ENCODE measurements around the gene ABO.

ABO gene

DNA sequence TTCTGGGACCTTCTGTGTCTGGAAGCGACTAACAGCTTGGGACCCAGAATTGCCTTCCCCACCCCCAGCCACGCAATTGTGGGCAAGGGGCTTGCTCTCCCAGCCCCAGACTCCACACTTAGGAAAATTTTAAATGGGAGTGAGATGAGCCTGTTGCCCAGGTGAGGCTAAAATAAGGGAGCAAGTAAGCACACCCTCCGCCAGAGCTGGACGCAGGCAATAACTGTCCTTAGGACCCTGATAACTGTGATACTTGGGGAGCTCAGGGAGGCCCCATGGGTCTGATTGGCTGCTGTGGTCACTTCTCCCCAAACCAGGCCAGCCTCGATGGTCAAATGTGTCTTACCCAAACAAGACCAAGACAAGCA, 13.3 kb downstream of the ABO start:
- TF ChIP-seq CTCF (IDR thresholded peaks at IDR 0.05; ENCODE audit: low read depth, low read length, missing control alignments): no peak
- DNase-seq (ENCODE audit: low read depth): no peak
- in situ Hi-C loops (cut with HindIII; ENCODE audit: low sequenced_read_pairs): no loop called here
- H3K4me3 ChIP-seq (ENCODE audit: low read depth, low read length): no peak overlapping the region

DNA sequence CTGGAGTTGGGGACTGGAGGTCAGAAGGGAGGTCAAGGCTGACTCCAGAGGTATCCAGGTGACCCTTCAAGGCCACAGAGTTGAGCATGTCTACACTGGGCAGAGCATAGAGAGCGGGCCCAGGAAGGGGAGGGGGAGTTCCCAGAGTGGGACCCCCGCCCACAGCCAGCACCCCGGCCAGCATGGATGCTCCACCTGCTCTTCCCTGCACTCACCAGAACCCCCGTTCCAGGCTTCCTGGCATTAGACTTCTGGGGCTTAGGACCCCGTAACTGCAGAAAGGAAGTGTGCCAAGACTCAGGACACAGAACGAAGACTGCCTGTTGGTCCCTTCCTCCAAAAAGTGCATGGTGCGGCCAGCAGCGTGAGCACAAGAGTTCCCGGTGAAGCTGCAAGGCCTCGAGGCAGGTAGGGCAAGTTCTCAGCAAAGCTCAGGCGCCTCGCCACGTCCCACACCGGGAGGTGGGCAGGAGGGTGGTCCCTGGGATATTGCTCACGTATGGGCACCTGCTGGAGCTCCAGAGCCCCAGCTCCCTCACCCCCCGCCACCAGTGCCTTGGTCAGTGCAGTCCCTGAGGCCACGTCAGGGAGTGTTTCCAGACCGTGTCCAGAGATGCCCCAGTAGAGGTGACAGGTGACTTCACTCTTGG, 13.8 kb downstream of the ABO start:
- no peak overlapping the region for H3K4me3 ChIP-seq (ENCODE audit: low read depth, low read length)
- no peak for DNase-seq (ENCODE audit: low read depth)
- in situ Hi-C loops (cut with HindIII; ENCODE audit: low sequenced_read_pairs): no loop called here
- TF ChIP-seq CTCF (IDR thresholded peaks at IDR 0.05; ENCODE audit: low read depth, low read length, missing control alignments): no peak

DNA sequence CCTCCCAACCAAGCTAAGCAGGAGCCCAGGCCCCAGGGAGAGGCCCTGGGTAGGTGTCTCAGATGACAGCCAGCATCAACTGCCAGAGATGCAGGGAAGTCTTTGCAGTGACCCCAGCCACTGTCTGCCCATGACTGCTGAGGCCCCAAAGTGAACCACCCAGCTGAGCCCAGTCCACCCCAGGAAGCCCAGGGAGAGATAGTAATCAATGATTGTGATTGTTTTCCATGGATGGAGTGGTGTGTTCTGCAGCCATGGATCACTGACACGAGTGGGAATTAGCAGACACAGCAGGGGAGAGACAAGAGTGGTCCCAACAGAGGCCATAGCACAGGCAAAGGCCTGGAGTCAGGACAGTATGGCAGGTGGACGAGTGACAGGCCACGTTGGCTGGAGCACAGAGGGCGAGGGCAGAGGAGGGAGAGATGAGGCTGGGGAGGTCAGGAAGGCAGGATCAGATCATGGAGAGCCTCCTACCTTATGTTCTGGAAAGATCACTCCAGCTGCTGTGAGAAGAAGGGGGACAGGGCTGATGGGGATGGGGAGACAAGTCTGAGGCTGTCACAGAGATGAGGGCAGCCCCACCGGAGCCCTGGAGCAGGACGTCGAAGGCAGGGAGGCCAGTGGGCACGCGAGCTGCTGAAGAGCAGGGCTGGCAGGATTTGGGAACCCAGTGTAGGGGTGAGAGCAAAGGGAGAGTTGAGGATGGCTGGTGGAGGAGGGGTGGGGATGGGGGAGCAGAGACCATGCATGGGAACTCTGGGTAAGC, 14.5 kb downstream of the ABO start:
- DNase-seq (ENCODE audit: low read depth): no peak
- no peak overlapping the region for H3K4me3 ChIP-seq (ENCODE audit: low read depth, low read length)
- in situ Hi-C loops (cut with HindIII; ENCODE audit: low sequenced_read_pairs): no loop called here
- no peak for TF ChIP-seq CTCF (IDR thresholded peaks at IDR 0.05; ENCODE audit: low read depth, low read length, missing control alignments)

DNA sequence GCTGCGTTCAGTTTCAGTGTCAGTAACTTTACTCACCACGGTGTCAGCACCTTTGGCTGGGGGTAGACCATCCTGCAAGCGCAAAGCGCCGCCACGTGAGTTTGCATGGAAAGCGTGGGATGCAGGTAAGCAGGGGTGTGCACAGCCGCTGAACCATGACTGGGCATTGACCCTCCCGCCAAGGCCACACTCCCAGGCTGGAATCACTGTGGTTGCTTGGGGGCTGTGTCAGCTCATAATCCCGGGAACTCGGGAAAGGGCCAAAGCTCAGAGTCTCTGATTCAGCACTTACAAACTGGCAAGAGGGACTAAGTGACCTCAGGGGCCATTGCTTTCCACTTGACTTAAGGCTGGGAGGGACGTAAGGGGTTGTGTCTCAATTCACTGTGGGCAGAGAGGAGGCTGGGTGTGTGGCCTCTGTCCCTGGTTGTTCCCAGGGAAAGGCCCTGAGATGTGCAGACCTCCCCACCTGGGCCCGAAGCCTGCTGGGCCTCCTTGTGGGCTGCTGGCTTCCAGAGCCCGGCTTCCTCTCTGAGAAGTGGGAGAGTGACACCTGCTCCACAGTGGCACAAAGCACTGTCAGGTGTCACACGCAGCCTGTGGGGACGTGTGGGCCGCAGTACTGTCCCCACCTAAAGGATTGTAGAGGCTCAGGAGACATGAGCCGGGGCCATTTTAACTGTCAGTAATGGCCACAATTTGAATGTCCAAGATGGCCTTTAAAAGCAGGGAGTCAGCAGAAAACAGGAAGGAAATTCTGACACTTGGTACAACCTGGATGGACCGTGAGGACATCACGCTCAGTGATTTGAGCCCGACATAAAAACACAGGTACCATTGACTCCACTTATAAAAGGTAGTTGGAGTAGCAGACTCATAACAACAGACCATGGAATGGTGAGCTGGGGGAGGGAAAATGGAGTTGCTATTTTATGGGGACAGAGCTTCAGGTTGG, 16.7 kb downstream of the ABO start:
- H3K4me3 ChIP-seq (ENCODE audit: low read depth, low read length): no peak overlapping the region
- in situ Hi-C loops (cut with HindIII; ENCODE audit: low sequenced_read_pairs): no loop called here
- DNase-seq (ENCODE audit: low read depth): no peak
- no peak for TF ChIP-seq CTCF (IDR thresholded peaks at IDR 0.05; ENCODE audit: low read depth, low read length, missing control alignments)

DNA sequence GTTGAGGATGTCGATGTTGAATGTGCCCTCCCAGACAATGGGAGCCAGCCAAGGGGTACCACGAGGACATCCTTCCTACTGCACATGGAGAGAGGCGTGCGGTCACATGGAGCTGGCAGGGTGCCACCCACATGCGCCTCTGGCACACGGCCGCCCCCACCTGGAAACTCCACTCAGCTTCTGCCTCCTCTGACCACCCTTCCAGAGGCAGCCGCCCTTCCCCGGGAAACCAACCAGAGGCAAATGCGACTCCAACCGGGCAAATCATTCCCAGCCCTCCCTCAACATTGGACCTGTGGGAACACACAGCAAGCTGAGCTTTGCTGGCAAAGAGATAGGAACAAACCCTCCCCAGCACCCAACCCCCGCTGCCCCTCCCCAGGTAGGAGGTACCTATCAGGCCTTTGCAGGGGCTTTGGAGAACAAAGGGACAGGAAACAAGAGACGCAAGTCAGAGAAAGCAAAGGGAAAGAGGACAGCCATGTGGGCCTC, 17.5 kb downstream of the ABO start:
- in situ Hi-C loops (cut with HindIII; ENCODE audit: low sequenced_read_pairs): no loop called here
- no peak for TF ChIP-seq CTCF (IDR thresholded peaks at IDR 0.05; ENCODE audit: low read depth, low read length, missing control alignments)
- DNase-seq (ENCODE audit: low read depth): no peak
- H3K4me3 ChIP-seq (ENCODE audit: low read depth, low read length): no peak overlapping the region

- in situ Hi-C loops (cut with HindIII; ENCODE audit: low sequenced_read_pairs): no loop called here
- H3K4me3 ChIP-seq (ENCODE audit: low read depth, low read length): no peak overlapping the region
- DNase-seq (ENCODE audit: low read depth): no peak
- TF ChIP-seq CTCF (IDR thresholded peaks at IDR 0.05; ENCODE audit: low read depth, low read length, missing control alignments): no peak
These were observed 18.3 kb downstream of the ABO start for GRCh38 chr9:133256686-133257091.

Data from astrocyte of the cerebellum (primary cell).